ENCODE data around the gene NOVA2.

- TF ChIP-seq CTCF (IDR thresholded peaks at IDR 0.05; ENCODE audit: low read length) (no peak), EZH2phosphoT487 (IDR thresholded peaks at IDR 0.05; ENCODE audit: low read length) (no peak)
Measured at GRCh38 chr19:46014534-46014933, 40.9 kb upstream of the NOVA2 start.
